GM12891 (cell line): ENCODE results near the gene IGF1.

Experiments
- POLR2A ChIP-seq: IDR thresholded peaks from 2 replicates; pipeline ENCODE4 v1.6.1; 2011; ENCODE audit warnings: low read depth, low read length, control low read depth
- POLR2AphosphoS5 ChIP-seq: IDR thresholded peaks from 2 replicates; pipeline ENCODE4 v1.6.1; 2011; ENCODE audit warnings: low read depth, low read length, control low read depth
- TAF1 ChIP-seq: IDR thresholded peaks from 2 replicates; pipeline ENCODE4 v1.6.1; 2011; ENCODE audit warnings: low read depth, low read length, control low read depth

- TF ChIP-seq POLR2A (no peak), POLR2AphosphoS5 (no peak), TAF1 (no peak)
Measured at GRCh38 chr12:102504871-102505270, 24.5 kb upstream of the IGF1 start.
